IPS-NIHi7 (cell line): ENCODE measurements around the gene USB1.

Experiments
- DNase-seq: peaks from one replicate; pipeline ENCODE4 v3.0.0; 2012; ENCODE audit warnings: mixed read lengths; ENCODE audit errors: extremely low spot score

Gene USB1

DNA sequence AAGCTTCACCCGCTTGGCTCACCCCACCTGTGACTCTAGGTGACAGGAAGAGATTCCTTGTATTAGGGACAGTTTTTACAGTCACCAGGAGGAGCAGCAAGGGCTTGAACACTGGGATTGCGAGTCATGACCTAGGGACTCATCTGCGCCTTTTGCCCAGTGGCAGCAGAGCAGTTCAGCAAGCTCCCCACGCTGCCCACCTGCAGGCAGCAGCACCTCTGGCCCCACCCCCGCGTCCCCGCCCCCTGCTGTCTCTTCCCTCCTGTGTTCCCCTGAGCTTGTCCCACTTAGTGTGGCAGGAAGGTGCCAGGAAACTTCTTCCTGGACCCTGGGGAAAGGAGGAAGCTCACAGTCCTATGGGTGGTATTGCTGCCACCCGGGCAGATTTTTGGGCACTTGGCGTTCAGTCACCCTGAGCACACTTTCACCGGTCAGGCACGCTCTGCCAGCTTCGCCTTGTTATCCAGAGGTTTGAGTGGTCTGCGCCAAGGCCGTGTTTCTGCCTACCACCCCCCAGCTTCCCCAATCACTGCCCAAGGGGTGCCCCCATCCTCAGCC, 33.0 kb downstream of the USB1 start:
- no peak for DNase-seq

DNA sequence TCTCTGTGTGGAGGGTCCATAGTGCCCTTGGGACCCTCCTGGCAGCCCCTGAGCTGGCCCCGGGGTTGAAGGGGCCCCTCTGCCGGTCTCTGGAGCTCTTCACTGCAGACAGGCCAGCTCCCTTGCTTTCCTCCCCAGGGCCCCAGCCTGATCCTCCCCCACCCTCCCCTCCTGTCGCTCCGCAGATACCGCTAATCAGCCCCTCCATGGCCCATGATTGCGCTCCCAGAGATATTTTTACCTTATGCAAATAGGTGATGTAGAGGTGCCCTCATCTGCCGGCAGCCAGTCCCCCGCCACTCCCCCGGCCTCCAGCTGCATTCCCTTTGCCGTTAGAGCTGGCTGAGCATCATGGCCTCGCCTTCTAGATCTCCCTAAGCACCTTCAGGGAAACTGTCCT, 33.6 kb downstream of the USB1 start:
- DNase-seq, result no peak

DNA sequence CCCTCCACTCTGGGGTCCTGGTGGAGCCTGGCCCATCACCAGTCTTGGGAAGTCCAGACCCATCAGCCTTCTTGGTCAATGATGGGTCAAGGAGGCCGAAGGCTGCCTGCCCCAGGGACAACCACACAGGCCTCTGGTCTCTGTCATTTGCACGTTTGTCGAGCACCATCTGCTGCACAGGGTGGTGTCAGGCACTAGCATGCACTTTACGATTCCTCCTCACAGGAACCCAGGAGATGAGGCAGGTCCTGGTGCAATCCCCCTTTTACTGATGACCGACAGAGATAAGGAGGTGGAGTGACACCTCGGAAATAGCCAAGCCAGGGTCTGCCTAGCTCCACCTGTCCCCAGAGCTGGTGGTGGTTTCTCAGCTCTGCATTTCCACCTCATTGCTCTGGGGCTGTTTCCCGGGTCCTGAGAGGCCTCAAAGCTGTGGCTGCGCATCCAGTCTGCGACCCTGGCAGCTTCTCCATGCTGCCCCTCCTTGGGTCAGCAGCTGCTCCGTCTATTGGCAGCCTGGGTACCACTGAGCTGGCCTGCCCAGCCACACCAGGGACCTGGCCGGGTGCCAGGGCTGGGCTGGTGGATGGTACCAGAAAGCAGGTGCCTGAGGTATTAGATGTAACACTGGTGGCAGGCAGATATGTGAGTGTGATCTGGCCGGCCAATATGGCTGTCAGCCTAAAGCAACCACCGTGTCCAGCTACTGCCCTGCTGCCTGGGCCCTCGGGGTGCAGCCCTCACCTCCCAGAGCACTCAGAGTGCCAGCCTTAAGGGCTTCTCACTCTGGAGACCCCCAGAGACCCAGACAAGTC, 34.4 kb downstream of the USB1 start:
- no peak for DNase-seq

DNA sequence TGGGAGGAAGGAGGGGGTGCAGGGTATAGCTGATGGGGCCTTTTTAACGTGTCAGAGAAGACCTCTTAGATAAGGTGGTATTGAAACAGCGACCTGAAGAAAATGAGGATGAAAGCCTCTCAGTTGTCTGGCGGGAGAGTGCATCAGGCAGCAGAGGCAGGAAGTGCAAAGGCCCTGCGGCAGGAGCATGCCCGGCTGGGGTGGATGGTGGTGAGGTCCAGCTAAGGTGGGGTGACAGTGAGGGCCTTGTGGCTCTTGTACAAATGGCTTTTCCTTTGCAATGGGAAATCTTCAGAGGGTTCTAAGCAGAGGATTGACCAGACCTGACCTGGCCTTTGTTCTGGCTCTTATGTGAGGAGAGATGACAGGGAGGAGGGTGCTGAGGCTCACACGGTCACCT, 35.7 kb downstream of the USB1 start:
- DNase-seq, result no peak

DNA sequence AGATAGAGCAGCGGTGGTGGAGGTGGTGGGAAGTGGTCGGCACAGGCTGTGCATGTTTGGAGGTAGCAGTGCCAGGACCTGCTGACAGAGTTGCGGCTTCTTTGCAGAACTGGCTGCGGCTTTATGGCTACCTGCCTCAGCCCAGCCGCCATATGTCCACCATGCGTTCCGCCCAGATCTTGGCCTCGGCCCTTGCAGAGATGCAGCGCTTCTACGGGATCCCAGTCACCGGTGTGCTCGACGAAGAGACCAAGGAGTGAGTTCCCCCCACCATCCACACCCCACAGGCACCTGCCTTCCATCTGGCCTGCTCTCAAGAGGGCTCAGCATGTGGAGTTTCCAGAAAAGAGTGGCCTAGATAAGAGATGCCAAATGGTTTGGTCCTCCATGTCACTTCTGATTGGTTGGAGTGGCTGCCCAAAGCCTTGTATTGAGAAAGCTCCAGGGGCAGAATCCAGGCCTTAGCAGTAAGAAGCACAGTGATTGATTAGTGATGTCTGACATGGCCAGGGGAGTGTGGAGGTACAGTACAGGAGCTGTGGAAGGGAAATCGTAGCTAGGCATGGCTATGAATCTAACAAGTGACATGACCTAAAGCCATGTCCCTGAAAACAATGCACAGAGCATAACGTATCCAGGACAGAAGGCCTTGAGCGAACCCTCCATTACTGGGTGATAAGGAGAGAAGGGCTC, 36.3 kb downstream of the USB1 start:
- DNase-seq, result no peak

DNA sequence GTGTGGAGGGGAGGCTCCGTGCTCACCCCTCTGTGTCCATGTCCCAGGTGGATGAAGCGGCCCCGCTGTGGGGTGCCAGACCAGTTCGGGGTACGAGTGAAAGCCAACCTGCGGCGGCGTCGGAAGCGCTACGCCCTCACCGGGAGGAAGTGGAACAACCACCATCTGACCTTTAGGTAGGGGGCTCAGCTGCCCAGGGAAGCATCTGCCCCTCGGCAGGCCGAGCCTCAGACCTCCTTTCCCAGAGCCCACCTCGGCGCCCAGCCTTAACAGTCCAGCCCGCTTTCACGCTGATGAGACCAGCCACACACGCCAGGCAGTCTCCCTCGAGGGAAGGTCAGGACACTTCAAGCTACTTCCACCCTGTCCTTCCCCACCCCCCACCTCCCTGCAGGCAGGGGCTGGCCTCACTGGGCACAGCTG, 37.0 kb downstream of the USB1 start:
- no peak for DNase-seq

DNA sequence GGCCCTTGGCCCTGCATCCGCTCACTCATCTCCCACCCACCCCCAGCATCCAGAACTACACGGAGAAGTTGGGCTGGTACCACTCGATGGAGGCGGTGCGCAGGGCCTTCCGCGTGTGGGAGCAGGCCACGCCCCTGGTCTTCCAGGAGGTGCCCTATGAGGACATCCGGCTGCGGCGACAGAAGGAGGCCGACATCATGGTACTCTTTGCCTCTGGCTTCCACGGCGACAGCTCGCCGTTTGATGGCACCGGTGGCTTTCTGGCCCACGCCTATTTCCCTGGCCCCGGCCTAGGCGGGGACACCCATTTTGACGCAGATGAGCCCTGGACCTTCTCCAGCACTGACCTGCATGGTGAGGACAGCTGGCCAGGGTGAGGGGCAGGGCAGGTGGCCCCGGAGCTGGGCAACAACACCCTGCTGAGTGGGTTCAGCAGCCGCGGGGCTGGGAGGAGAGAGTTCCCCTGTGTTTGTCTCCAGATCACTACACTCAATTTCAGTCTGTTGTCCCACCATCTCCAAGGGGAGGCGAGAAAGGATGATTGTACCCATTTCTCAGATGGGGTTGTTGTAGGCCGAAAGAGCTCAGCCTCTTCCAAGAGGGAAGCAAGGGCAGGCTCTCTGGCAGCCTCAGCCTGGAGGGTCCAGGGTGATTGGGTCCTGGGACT, 38.8 kb downstream of the USB1 start:
- no peak for DNase-seq

DNA sequence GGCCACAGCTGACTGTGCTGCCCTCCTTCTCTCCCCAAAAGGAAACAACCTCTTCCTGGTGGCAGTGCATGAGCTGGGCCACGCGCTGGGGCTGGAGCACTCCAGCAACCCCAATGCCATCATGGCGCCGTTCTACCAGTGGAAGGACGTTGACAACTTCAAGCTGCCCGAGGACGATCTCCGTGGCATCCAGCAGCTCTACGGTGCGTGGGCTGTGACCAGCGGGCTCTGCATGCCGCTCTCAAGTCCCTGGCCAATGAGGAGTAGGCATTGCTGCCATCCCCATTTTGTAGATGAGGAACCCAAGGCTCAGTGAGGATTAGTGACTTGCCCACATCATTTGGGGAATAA, 39.3 kb downstream of the USB1 start:
- DNase-seq, result no peak

DNA sequence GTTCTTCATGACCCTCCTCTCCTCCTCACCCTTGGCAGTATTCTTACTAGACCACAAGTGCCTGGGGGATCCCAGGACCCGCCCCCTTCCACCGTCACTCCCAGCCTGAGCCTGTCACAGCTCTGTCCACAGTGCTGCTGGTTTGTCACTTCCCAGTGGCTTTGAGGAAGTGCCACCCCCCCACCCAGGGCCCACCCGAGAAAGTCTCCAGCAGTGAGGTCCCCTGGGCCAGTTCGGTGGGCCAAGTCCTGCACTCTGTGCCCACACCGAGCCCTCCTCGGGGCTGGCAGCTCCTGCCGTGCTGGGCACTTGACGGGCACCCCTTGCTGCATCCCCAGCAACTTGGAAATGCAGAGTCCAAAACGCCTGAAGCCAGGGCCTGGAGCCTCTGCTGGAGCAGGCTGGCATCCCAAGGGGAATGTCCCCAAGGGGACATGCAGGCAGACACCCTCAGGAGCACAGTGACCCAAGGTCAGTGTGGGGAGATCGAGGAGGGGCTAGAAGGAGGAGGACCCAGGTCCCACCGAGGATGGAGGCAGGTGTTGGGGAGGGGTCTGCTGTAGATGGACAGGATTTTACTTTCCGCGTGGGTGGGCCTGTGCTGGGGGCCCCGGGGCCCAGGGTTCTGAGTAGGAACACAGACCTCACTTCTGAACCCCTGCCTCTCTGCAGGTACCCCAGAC, 39.9 kb downstream of the USB1 start:
- DNase-seq, result no peak

DNA sequence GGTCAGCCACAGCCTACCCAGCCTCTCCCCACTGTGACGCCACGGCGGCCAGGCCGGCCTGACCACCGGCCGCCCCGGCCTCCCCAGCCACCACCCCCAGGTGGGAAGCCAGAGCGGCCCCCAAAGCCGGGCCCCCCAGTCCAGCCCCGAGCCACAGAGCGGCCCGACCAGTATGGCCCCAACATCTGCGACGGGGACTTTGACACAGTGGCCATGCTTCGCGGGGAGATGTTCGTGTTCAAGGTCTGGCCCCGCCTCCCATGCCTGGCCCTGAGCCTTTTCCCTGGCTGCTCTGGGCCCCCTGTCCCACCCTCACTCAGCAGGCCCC, 40.4 kb downstream of the USB1 start:
- no peak for DNase-seq

DNA sequence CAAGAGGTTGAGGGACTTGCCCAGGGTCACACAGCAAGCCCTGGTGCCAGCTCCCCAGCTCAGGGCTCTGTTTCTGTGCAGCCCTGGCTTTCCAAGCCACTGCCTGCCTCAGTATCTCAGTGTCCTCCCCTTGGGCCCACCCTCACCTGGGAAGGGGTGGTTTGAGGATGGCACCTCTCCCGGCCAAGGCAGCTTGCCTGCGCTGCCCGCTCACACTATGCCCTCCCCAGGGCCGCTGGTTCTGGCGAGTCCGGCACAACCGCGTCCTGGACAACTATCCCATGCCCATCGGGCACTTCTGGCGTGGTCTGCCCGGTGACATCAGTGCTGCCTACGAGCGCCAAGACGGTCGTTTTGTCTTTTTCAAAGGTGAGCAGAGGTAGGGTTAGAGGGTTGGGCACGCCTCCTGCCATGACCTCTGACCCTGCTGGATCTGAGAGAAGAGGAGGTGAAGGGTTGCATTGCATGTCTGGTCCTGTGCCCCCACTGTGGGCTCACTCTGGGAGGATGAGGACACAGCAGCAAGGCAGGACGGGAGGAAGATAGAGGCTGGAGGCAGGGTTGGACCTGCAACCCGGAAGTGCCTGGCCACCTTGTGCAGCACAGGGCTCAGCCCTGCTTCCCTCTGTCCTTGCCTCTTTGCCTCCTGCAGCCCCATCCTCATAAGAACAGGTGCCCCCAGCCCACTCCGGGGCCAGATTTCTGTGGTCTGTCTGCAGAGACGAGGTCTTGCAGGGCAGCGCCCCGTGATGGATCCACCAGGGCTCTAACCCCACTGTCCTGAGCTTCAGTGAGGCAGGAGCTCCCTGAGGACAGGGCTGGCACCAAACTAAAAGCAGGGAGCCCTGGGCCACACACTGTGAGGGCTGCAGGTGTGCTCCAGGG, 41.0 kb downstream of the USB1 start:
- no peak for DNase-seq

DNA sequence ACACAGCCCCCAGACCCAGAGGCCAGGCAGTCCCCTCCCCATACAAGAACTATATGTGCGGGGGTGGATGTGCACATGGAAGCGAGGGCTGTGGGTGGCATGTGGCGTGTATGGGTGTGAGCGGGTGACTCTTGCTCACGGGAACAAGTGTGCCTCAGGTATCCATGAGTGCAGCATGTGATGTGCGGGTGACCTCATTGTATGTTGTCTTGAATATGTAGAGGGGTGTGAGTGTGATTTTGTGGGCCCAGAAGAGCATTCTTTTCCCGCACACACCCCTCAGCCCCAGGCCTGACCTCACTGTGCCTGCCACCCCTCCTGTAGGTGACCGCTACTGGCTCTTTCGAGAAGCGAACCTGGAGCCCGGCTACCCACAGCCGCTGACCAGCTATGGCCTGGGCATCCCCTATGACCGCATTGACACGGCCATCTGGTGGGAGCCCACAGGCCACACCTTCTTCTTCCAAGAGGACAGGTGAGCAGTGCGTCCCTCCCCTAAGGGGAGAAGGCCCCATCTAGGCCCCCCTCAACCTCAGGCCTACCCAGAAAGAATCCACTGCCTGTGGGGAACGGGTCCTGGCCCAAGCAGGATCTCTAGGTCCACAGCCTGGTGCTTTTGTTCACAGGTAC, 41.8 kb downstream of the USB1 start:
- DNase-seq, result no peak

GRCh38 chr16:58043571-58044155, 42.5 kb downstream of the USB1 start:
- DNase-seq, result no peak

GRCh38 chr16:58044266-58045019, 43.2 kb downstream of the USB1 start:
- DNase-seq, result no peak

GRCh38 chr16:58045096-58045495, 43.9 kb downstream of the USB1 start:
- no peak for DNase-seq

DNA sequence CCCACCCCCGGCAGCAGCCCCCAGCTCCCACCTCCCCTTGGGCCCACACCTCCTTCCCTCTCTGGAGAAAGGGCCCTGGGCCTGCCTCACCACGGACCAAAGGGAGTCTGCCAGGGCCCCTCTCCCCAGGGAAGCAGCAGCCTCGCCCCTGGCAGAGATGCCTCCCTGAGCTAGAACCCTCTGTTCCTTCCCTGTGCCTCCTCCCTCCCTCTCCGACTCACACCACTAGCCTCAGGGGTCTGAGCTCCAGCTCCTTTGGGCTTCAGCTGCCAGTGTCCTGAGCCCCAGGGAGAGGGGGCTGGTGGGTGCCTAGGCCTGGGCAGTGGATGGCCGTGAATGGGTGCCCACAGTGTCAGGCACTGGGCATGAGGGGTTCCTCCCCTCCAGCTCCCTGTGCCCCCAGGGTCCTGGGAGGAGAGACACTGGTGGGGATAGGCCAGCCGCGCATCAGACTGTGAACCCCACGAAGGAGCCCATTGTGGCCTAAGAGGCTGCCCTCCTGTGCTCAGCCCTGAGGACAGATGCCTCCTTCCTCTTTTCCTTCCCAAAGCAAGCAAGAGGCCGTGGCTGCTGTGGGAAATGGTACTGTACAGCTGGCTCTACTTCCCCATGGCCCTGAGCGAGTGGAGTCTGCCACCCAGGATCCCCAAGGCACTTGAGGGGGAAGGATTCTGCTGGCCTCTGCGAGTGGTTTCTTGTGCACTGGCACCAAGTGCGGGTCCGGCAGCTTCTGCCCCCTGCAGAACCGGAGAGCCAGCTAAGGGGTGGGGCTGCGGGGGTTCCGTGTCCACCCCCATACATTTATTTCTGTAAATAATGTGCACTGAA, 45.1 kb downstream of the USB1 start:
- no peak for DNase-seq

DNA sequence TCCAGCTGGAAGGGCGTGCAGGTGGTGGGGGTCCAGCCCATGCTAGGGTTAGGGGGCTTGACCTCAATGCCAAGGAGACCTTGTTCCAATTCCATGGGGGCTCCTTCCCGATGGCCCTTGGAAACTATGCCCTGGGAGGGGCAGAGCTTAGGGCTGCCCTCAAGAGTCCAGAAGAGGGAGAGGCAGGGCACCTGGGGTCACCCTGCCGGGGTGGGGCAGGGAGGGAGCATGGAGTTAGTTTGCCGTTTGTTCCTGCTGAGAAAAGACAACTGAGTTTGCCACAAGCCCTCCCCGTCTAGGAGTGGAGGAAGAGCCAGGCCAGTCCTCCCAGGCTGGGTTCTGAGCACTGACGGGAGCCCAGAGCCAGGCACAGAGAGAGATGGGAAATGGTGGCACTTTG, 45.7 kb downstream of the USB1 start:
- no peak for DNase-seq

- DNase-seq, result peak; percentile 58
Observed at GRCh38 chr16:58047557-58048348, 46.5 kb downstream of the USB1 start.
